Measurements from ENCODE around the gene FEZ2. TPM values are rescaled to one million over a fixed set of nuclear protein-coding genes. Genes with fewer than 3 reads are reported as not detected.

FEZ2 gene
- total and polyA plus RNA-seq, 5 donors from 2014 or later, result 3.3 to 18.1 (median 4.4) TPM

GRCh38 chr2:36567711-36568408, 30.1 kb downstream of the FEZ2 start:
- Histone ChIP-seq H3K9me3 (ENCODE audit: control insufficient read depth in 2 of 2, low read length in 2 of 2) (no peaks in the 10 kb centered on the region), H3K4me1 (ENCODE audit: control insufficient read depth, insufficient read depth, low read length, poor library complexity, severe bottlenecking) (no peaks in the 10 kb centered on the region), H3K27ac (ENCODE audit: insufficient read depth, low read length, poor library complexity, severe bottlenecking) (no peak overlapping the region), H3K27me3 (ENCODE audit: control insufficient read depth, insufficient read depth, low read length) (no peaks in the 10 kb centered on the region), H3K4me3 (ENCODE audit: low read depth, low read length) (no peak overlapping the region), H3K36me3 (ENCODE audit: control insufficient read depth, insufficient read depth, low read length) (peaks cover 15% of the 10 kb centered on the region)
- DNase-seq (no peak), ATAC-seq (ENCODE audit: low read depth in 2 of 2) (no peak)
- H3K27ac Mint-ChIP-seq, result no peak overlapping the region
- peaks cover 42% of the 10 kb centered on the region for H3K36me3 Mint-ChIP-seq
- H3K27me3 Mint-ChIP-seq, result no peaks in the 10 kb centered on the region
- H3K4me1 Mint-ChIP-seq, result peaks cover 4 to 11% (median 8%) of the 10 kb centered on the region in 4 donors
- H3K9me3 Mint-ChIP-seq, result no peaks in the 10 kb centered on the region
- H3K4me3 Mint-ChIP-seq, result no peak overlapping the region

DNA sequence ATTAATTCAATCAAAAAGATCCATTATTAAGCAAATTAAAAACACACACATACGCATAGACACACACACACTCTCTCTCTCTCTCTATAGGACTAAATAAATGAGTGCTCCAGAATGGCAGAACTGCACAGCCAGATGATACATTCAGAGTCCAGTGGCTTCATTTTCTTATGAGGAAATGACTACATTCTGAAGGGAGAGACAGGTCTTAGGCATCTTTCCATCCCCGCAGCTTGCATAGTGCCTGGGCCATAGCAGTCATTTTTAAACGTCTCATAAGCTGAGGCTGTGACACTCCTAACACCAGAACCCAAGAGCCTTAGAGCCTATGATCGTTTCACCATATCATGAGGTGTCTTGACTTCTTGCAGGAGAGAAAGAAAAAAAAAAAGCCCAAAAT, 31.1 kb downstream of the FEZ2 start:
- no peak overlapping the region for H3K4me3 Mint-ChIP-seq
- H3K4me1 Mint-ChIP-seq, result peaks cover 4 to 10% (median 6%) of the 10 kb centered on the region in 4 donors
- peaks cover 13% of the 10 kb centered on the region for H3K36me3 ChIP-seq (ENCODE audit: control insufficient read depth, insufficient read depth, low read length)
- peaks cover 38% of the 10 kb centered on the region for H3K36me3 Mint-ChIP-seq
- H3K27me3 ChIP-seq (ENCODE audit: control insufficient read depth, insufficient read depth, low read length), result no peaks in the 10 kb centered on the region
- no peak overlapping the region for H3K27ac ChIP-seq (ENCODE audit: insufficient read depth, low read length, poor library complexity, severe bottlenecking)
- H3K27ac Mint-ChIP-seq, result peak overlapping the region in 1 of 3 donors; percentile 89
- H3K9me3 ChIP-seq (ENCODE audit: control insufficient read depth in 2 of 2, low read length in 2 of 2), result no peaks in the 10 kb centered on the region
- ATAC-seq (ENCODE audit: low read depth in 2 of 2) (no peak), DNase-seq (no peak)
- no peaks in the 10 kb centered on the region for H3K9me3 Mint-ChIP-seq
- no peak overlapping the region for H3K4me3 ChIP-seq (ENCODE audit: low read depth, low read length)
- no peaks in the 10 kb centered on the region for H3K4me1 ChIP-seq (ENCODE audit: control insufficient read depth, insufficient read depth, low read length, poor library complexity, severe bottlenecking)
- H3K27me3 Mint-ChIP-seq, result no peaks in the 10 kb centered on the region

- Histone ChIP-seq H3K9me3 (ENCODE audit: control insufficient read depth in 2 of 2, low read length in 2 of 2) (no peaks in the 10 kb centered on the region), H3K27me3 (ENCODE audit: control insufficient read depth, insufficient read depth, low read length) (no peaks in the 10 kb centered on the region), H3K36me3 (ENCODE audit: control insufficient read depth, insufficient read depth, low read length) (peaks cover 13% of the 10 kb centered on the region), H3K27ac (ENCODE audit: insufficient read depth, low read length, poor library complexity, severe bottlenecking) (no peak overlapping the region), H3K4me3 (ENCODE audit: low read depth, low read length) (no peak overlapping the region), H3K4me1 (ENCODE audit: control insufficient read depth, insufficient read depth, low read length, poor library complexity, severe bottlenecking) (no peaks in the 10 kb centered on the region)
- H3K27me3 Mint-ChIP-seq, result no peaks in the 10 kb centered on the region
- H3K9me3 Mint-ChIP-seq, result no peaks in the 10 kb centered on the region
- no peak overlapping the region for H3K27ac Mint-ChIP-seq
- ATAC-seq (ENCODE audit: low read depth in 2 of 2), result no peak
- no peak for DNase-seq
- no peak overlapping the region for H3K4me3 Mint-ChIP-seq
- H3K36me3 Mint-ChIP-seq, result peaks cover 44% of the 10 kb centered on the region
- H3K4me1 Mint-ChIP-seq, result peaks cover 4 to 11% (median 6%) of the 10 kb centered on the region in 4 donors
These were observed 32.3 kb downstream of the FEZ2 start for GRCh38 chr2:36565712-36566111.

- H3K36me3 ChIP-seq (ENCODE audit: control insufficient read depth, insufficient read depth, low read length), result peaks cover 15% of the 10 kb centered on the region
- no peak for ATAC-seq (ENCODE audit: low read depth in 2 of 2)
- H3K4me1 ChIP-seq (ENCODE audit: control insufficient read depth, insufficient read depth, low read length, poor library complexity, severe bottlenecking), result no peaks in the 10 kb centered on the region
- no peaks in the 10 kb centered on the region for H3K9me3 ChIP-seq (ENCODE audit: control insufficient read depth in 2 of 2, low read length in 2 of 2)
- Mint-ChIP-seq H3K4me3 (no peak overlapping the region), H3K36me3 (peaks cover 50% of the 10 kb centered on the region), H3K9me3 (no peaks in the 10 kb centered on the region), H3K4me1 (peaks cover 2 to 12% (median 5%) of the 10 kb centered on the region in 4 donors), H3K27ac (no peak overlapping the region), H3K27me3 (no peaks in the 10 kb centered on the region)
- no peak overlapping the region for H3K4me3 ChIP-seq (ENCODE audit: low read depth, low read length)
- no peak for DNase-seq
- H3K27me3 ChIP-seq (ENCODE audit: control insufficient read depth, insufficient read depth, low read length), result no peaks in the 10 kb centered on the region
- H3K27ac ChIP-seq (ENCODE audit: insufficient read depth, low read length, poor library complexity, severe bottlenecking), result no peak overlapping the region
These were observed 33.5 kb downstream of the FEZ2 start for GRCh38 chr2:36564377-36564930.

GRCh38 chr2:36562973-36563532, 34.9 kb downstream of the FEZ2 start:
- Mint-ChIP-seq H3K36me3 (peaks cover 53% of the 10 kb centered on the region), H3K4me3 (no peak overlapping the region), H3K4me1 (peaks cover 0 to 11% (median 5%) of the 10 kb centered on the region in 4 donors), H3K9me3 (no peaks in the 10 kb centered on the region), H3K27ac (no peak overlapping the region), H3K27me3 (no peaks in the 10 kb centered on the region)
- Histone ChIP-seq H3K4me1 (ENCODE audit: control insufficient read depth, insufficient read depth, low read length, poor library complexity, severe bottlenecking) (no peaks in the 10 kb centered on the region), H3K27ac (ENCODE audit: insufficient read depth, low read length, poor library complexity, severe bottlenecking) (no peak overlapping the region), H3K36me3 (ENCODE audit: control insufficient read depth, insufficient read depth, low read length) (peaks cover 15% of the 10 kb centered on the region), H3K9me3 (ENCODE audit: control insufficient read depth in 2 of 2, low read length in 2 of 2) (no peaks in the 10 kb centered on the region), H3K4me3 (ENCODE audit: low read depth, low read length) (no peak overlapping the region), H3K27me3 (ENCODE audit: control insufficient read depth, insufficient read depth, low read length) (no peaks in the 10 kb centered on the region)
- DNase-seq (no peak), ATAC-seq (ENCODE audit: low read depth in 2 of 2) (no peak)

- Mint-ChIP-seq H3K4me3 (no peak overlapping the region), H3K9me3 (no peaks in the 10 kb centered on the region), H3K36me3 (peaks cover 48% of the 10 kb centered on the region), H3K27ac (no peak overlapping the region), H3K4me1 (peaks cover 0 to 14% (median 8%) of the 10 kb centered on the region in 4 donors), H3K27me3 (no peaks in the 10 kb centered on the region)
- DNase-seq, result no peak
- H3K27me3 ChIP-seq (ENCODE audit: control insufficient read depth, insufficient read depth, low read length), result no peaks in the 10 kb centered on the region
- ATAC-seq (ENCODE audit: low read depth in 2 of 2), result no peak
- peaks cover 15% of the 10 kb centered on the region for H3K36me3 ChIP-seq (ENCODE audit: control insufficient read depth, insufficient read depth, low read length)
- no peaks in the 10 kb centered on the region for H3K4me1 ChIP-seq (ENCODE audit: control insufficient read depth, insufficient read depth, low read length, poor library complexity, severe bottlenecking)
- no peak overlapping the region for H3K27ac ChIP-seq (ENCODE audit: insufficient read depth, low read length, poor library complexity, severe bottlenecking)
- no peak overlapping the region for H3K4me3 ChIP-seq (ENCODE audit: low read depth, low read length)
- no peaks in the 10 kb centered on the region for H3K9me3 ChIP-seq (ENCODE audit: control insufficient read depth in 2 of 2, low read length in 2 of 2)
These were observed 35.7 kb downstream of the FEZ2 start for GRCh38 chr2:36562240-36562639.

GRCh38 chr2:36561237-36561944, 36.6 kb downstream of the FEZ2 start:
- H3K9me3 Mint-ChIP-seq, result no peaks in the 10 kb centered on the region
- H3K9me3 ChIP-seq (ENCODE audit: control insufficient read depth in 2 of 2, low read length in 2 of 2), result no peaks in the 10 kb centered on the region
- H3K36me3 ChIP-seq (ENCODE audit: control insufficient read depth, insufficient read depth, low read length), result peaks cover 14% of the 10 kb centered on the region
- H3K4me1 Mint-ChIP-seq, result peaks cover 0 to 11% (median 6%) of the 10 kb centered on the region in 4 donors
- H3K4me3 Mint-ChIP-seq, result no peak overlapping the region
- no peak overlapping the region for H3K27ac ChIP-seq (ENCODE audit: insufficient read depth, low read length, poor library complexity, severe bottlenecking)
- H3K4me3 ChIP-seq (ENCODE audit: low read depth, low read length), result no peak overlapping the region
- H3K27me3 Mint-ChIP-seq, result no peaks in the 10 kb centered on the region
- no peak overlapping the region for H3K27ac Mint-ChIP-seq
- ATAC-seq (ENCODE audit: low read depth in 2 of 2) (no peak), DNase-seq (no peak)
- H3K36me3 Mint-ChIP-seq, result peaks cover 42% of the 10 kb centered on the region
- H3K27me3 ChIP-seq (ENCODE audit: control insufficient read depth, insufficient read depth, low read length), result no peaks in the 10 kb centered on the region
- H3K4me1 ChIP-seq (ENCODE audit: control insufficient read depth, insufficient read depth, low read length, poor library complexity, severe bottlenecking), result no peaks in the 10 kb centered on the region

All from CD4-positive, CD25-positive, alpha-beta regulatory T cell (primary cell).